ENCODE results near the gene CYRIA.

DNA sequence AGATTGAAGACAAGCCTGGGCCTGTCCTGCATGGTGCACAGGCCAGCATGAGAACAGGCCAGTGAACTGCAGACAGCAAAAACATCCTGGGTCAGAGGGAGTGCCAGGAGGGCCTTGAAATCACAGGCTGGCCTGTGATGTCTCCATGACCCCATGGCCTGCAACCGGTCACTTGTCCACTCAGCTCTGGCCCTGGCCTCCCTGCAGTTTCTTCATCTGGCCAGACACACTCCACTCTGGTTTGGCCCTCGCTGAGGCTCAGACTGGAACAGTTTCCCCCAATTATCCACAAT is 12.6 kb downstream of the CYRIA start:
- TF ChIP-seq, protein P1, sequence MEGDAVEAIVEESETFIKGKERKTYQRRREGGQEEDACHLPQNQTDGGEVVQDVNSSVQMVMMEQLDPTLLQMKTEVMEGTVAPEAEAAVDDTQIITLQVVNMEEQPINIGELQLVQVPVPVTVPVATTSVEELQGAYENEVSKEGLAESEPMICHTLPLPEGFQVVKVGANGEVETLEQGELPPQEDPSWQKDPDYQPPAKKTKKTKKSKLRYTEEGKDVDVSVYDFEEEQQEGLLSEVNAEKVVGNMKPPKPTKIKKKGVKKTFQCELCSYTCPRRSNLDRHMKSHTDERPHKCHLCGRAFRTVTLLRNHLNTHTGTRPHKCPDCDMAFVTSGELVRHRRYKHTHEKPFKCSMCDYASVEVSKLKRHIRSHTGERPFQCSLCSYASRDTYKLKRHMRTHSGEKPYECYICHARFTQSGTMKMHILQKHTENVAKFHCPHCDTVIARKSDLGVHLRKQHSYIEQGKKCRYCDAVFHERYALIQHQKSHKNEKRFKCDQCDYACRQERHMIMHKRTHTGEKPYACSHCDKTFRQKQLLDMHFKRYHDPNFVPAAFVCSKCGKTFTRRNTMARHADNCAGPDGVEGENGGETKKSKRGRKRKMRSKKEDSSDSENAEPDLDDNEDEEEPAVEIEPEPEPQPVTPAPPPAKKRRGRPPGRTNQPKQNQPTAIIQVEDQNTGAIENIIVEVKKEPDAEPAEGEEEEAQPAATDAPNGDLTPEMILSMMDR (conservative IDR thresholded peaks at IDR 0.05), result no peak
- no peak for TF ChIP-seq ZFX (IDR thresholded peaks at IDR 0.05)

All from C4-2B (cell line).